ENCODE results near the gene VAC14. TPM values are rescaled to one million over a fixed set of nuclear protein-coding genes. Genes with fewer than 3 reads are reported as not detected.

Gene VAC14
- total and polyA plus RNA-seq, 3 experiments from 2014 or later, result 43.4 to 50.3 (median 45.9) TPM

GRCh38 chr16:70659546-70659945 lies 141.4 kb downstream of the VAC14 start:
- Histone ChIP-seq H3K4me3 (ENCODE audit: low read length) (no peak overlapping the region), H3K27me3 (ENCODE audit: insufficient read depth, low read length, poor library complexity, severe bottlenecking) (no peaks in the 10 kb centered on the region)
- CTCF ChIA-PET, result no interaction called here

DNA sequence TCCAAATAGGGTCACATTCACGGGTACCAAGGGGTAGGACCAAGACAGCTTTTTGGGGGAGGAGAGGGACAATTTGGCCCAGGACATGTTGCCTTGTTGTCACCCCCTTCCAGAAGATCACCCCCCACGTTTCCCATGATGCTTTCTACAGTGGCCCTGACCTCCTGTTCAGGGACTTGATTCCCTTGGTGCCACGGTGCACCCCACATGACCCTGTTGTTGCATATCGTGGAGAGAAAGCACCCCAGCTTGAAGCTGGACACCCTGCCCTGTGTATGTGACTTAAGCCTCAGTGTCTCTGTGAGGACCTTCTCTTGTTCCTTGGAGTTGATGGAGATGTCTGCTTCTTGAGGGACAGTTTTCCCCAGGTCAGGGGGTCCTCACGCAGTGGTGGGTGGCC lies 142.0 kb downstream of the VAC14 start:
- POLR2A ChIA-PET, result no interaction called here
- Mint-ChIP-seq H3K27ac (peak overlapping the region in 1 of 8 donors; percentile 85), H3K4me1 (peaks cover 1% of the 10 kb centered on the region in 3 donors), H3K4me3 (no peak overlapping the region), H3K36me3 (no peaks in the 10 kb centered on the region), H3K27me3 (peaks cover 0 to 1% of the 10 kb centered on the region in 2 donors), H3K9me3 (no peaks in the 10 kb centered on the region)
- Histone ChIP-seq H3K36me3 (ENCODE audit: insufficient read depth, low read length) (no peaks in the 10 kb centered on the region), H3K9me3 (ENCODE audit: low read length) (no peaks in the 10 kb centered on the region), H3K27me3 (ENCODE audit: insufficient read depth, low read length, poor library complexity, severe bottlenecking) (no peaks in the 10 kb centered on the region), H3K4me1 (ENCODE audit: insufficient read depth, low read length) (peaks cover 3% of the 10 kb centered on the region), H3K27ac (ENCODE audit: low read depth, low read length) (no peak overlapping the region), H3K4me3 (ENCODE audit: low read length) (no peak overlapping the region)
- no peak for DNase-seq
- CTCF ChIA-PET, result no interaction called here

More at GRCh38 chr16:70659546-70659945, 141.4 kb downstream of the VAC14 start:
- Mint-ChIP-seq H3K27ac (no peak overlapping the region), H3K9me3 (no peaks in the 10 kb centered on the region), H3K4me1 (no peaks in the 10 kb centered on the region), H3K27me3 (peaks cover 0 to 1% of the 10 kb centered on the region in 2 donors), H3K4me3 (no peak overlapping the region), H3K36me3 (no peaks in the 10 kb centered on the region)
- H3K9me3 ChIP-seq (ENCODE audit: low read length), result no peaks in the 10 kb centered on the region
- no peaks in the 10 kb centered on the region for H3K4me1 ChIP-seq (ENCODE audit: insufficient read depth, low read length)
- H3K36me3 ChIP-seq (ENCODE audit: insufficient read depth, low read length), result no peaks in the 10 kb centered on the region
- no peak overlapping the region for H3K27ac ChIP-seq (ENCODE audit: low read depth, low read length)
- no peak for DNase-seq
- POLR2A ChIA-PET, result no interaction called here

- no peaks in the 10 kb centered on the region for H3K9me3 Mint-ChIP-seq
- Histone ChIP-seq H3K27me3 (ENCODE audit: insufficient read depth, low read length, poor library complexity, severe bottlenecking) (no peaks in the 10 kb centered on the region), H3K4me1 (ENCODE audit: insufficient read depth, low read length) (peaks cover 5% of the 10 kb centered on the region), H3K36me3 (ENCODE audit: insufficient read depth, low read length) (no peaks in the 10 kb centered on the region), H3K27ac (ENCODE audit: low read depth, low read length) (no peak overlapping the region), H3K4me3 (ENCODE audit: low read length) (no peak overlapping the region), H3K9me3 (ENCODE audit: low read length) (no peaks in the 10 kb centered on the region)
- H3K27ac Mint-ChIP-seq, result no peak overlapping the region
- H3K27me3 Mint-ChIP-seq, result peaks cover 0 to 1% of the 10 kb centered on the region in 2 donors
- H3K4me1 Mint-ChIP-seq, result peaks cover 4 to 5% (median 5%) of the 10 kb centered on the region in 3 donors
- no peak overlapping the region for H3K4me3 Mint-ChIP-seq
- H3K36me3 Mint-ChIP-seq, result no peaks in the 10 kb centered on the region
- ChIA-PET POLR2A (no interaction called here), CTCF (no interaction called here)
- no peak for DNase-seq
Observed at GRCh38 chr16:70657956-70658355, 143.0 kb downstream of the VAC14 start.

GRCh38 chr16:70656712-70657263 lies 144.2 kb downstream of the VAC14 start:
- H3K36me3 Mint-ChIP-seq, result no peaks in the 10 kb centered on the region
- CTCF ChIA-PET, result no interaction called here
- H3K4me3 Mint-ChIP-seq, result no peak overlapping the region
- peaks cover 5% of the 10 kb centered on the region for H3K4me1 ChIP-seq (ENCODE audit: insufficient read depth, low read length)
- H3K27me3 ChIP-seq (ENCODE audit: insufficient read depth, low read length, poor library complexity, severe bottlenecking), result no peaks in the 10 kb centered on the region
- no peak overlapping the region for H3K27ac ChIP-seq (ENCODE audit: low read depth, low read length)
- H3K4me1 Mint-ChIP-seq, result peaks cover 4 to 5% (median 5%) of the 10 kb centered on the region in 3 donors
- DNase-seq, result no peak
- no peak overlapping the region for H3K27ac Mint-ChIP-seq
- no peaks in the 10 kb centered on the region for H3K9me3 ChIP-seq (ENCODE audit: low read length)
- H3K4me3 ChIP-seq (ENCODE audit: low read length), result no peak overlapping the region
- H3K9me3 Mint-ChIP-seq, result no peaks in the 10 kb centered on the region
- H3K27me3 Mint-ChIP-seq, result peaks cover 0 to 1% of the 10 kb centered on the region in 2 donors
- H3K36me3 ChIP-seq (ENCODE audit: insufficient read depth, low read length), result no peaks in the 10 kb centered on the region
- POLR2A ChIA-PET, result no interaction called here

DNA sequence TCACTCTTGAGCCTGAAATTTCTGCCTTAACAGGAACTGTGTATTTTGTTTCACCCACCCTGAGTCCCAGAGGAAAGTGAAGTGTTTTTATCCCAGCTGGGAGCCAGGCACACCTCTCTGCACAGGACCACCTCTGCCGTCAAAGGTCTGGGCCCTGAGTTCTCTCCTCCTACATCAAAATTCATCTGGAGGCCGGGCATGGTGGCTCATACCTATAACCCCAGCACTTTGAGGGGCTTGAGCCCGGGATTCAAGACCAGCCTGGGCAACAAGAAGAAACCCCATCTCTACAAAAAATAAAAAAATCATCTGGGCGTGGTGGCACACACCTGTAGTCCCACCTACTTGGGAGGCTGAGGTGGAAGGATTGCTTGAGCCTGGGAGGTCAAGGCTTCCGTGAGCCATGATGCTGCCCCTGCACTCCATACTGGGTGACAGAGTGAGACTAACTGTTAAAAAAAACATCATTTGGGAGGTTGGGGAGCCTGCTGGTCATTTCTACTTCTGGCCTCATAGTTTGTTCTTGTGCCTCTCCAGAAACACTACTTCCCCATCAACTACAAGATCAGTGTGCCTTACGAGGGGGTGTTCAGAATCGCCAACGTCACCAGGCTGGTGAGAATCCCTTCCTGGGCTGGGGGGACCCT lies 144.8 kb downstream of the VAC14 start:
- no peaks in the 10 kb centered on the region for H3K36me3 ChIP-seq (ENCODE audit: insufficient read depth, low read length)
- Mint-ChIP-seq H3K4me3 (no peak overlapping the region), H3K27ac (no peak overlapping the region), H3K36me3 (no peaks in the 10 kb centered on the region), H3K27me3 (peaks cover 0 to 3% of the 10 kb centered on the region in 2 donors), H3K4me1 (peaks cover 4 to 5% (median 5%) of the 10 kb centered on the region in 3 donors), H3K9me3 (no peaks in the 10 kb centered on the region)
- DNase-seq, result no peak
- peaks cover 5% of the 10 kb centered on the region for H3K4me1 ChIP-seq (ENCODE audit: insufficient read depth, low read length)
- no peaks in the 10 kb centered on the region for H3K9me3 ChIP-seq (ENCODE audit: low read length)
- H3K27me3 ChIP-seq (ENCODE audit: insufficient read depth, low read length, poor library complexity, severe bottlenecking), result no peaks in the 10 kb centered on the region
- POLR2A ChIA-PET, result no interaction called here
- no peak overlapping the region for H3K27ac ChIP-seq (ENCODE audit: low read depth, low read length)
- CTCF ChIA-PET, result interaction anchor here (0.6 kb wide), 1 partner anchor 1344 kb away, joined by 3 read pairs; no protein-coding TSS in a partner anchor
- H3K4me3 ChIP-seq (ENCODE audit: low read length), result no peak overlapping the region

DNA sequence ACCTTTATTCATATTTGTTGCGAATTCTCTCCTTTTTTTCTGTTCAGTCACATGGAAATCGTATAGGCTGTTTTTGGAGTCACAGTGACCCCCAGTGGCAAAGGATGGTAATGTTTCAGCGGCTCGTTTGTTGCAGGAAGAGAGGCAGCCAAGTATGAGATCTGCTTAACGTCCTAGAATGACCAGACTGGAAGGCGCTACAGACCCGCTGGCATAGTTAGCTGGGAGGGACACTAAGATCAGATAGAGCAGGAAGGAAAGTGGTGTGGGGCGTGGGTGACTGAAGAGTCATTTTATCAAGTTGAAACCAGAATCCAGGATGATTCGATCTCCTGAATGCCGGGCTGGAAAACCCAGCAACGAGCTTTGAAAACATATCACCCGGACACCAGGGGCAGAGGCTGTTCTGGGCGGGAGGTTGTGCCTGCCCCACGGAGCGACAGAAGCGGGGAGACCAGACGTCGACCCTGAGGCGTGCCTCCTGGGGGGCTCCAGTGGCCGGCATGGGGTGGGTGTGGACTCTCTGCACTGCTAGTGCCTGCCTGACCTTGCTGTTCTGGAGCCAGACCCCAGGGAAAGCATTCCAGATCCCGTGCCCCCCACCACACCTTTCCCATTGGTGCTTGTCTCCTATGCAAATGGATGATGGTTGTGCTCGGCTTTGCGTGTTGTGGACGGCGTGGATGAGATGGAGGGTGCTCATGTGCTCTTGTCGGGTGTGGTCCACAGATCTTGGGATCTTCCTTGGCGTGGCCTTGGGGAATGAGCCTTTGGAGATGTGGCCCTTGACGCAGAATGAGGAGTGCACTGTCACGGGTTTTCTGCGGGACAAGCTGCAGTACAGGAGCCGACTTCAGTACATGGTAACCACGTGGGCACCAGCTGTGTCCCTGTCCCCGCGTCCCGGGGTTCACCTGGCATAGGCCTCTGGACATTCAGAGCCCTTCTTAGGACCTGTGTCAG lies 146.9 kb downstream of the VAC14 start:
- peak; percentile 54 to 78 (median 65) for DNase-seq
- Histone ChIP-seq H3K36me3 (ENCODE audit: insufficient read depth, low read length) (no peaks in the 10 kb centered on the region), H3K9me3 (ENCODE audit: low read length) (no peaks in the 10 kb centered on the region), H3K4me3 (ENCODE audit: low read length) (peak overlapping the region; percentile 14), H3K4me1 (ENCODE audit: insufficient read depth, low read length) (peaks cover 5% of the 10 kb centered on the region), H3K27ac (ENCODE audit: low read depth, low read length) (no peak overlapping the region), H3K27me3 (ENCODE audit: insufficient read depth, low read length, poor library complexity, severe bottlenecking) (no peaks in the 10 kb centered on the region)
- CTCF ChIA-PET, result interaction anchor here (0.8 to 2.5 kb wide), 10 partner anchors 15 to 329 kb away, joined by 3 to 19 read pairs (median 4); no protein-coding TSS in a partner anchor
- POLR2A ChIA-PET, result no interaction called here
- peaks cover 0 to 3% of the 10 kb centered on the region in 2 donors for H3K27me3 Mint-ChIP-seq
- H3K27ac Mint-ChIP-seq, result peak overlapping the region in 5 of 8 donors; percentile 6 to 95 (median 39)
- peak overlapping the region in 6 of 7 donors; percentile 9 to 67 (median 50) for H3K4me3 Mint-ChIP-seq
- H3K36me3 Mint-ChIP-seq, result no peaks in the 10 kb centered on the region
- H3K9me3 Mint-ChIP-seq, result no peaks in the 10 kb centered on the region
- H3K4me1 Mint-ChIP-seq, result peaks cover 4 to 5% (median 5%) of the 10 kb centered on the region in 3 donors

- Mint-ChIP-seq H3K27ac (peak overlapping the region in 3 of 8 donors; percentile 6 to 95 (median 47)), H3K4me1 (peaks cover 4 to 5% (median 5%) of the 10 kb centered on the region in 3 donors), H3K36me3 (no peaks in the 10 kb centered on the region), H3K27me3 (peaks cover 0 to 2% of the 10 kb centered on the region in 2 donors), H3K9me3 (no peaks in the 10 kb centered on the region), H3K4me3 (no peak overlapping the region)
- no peak for DNase-seq
- no peaks in the 10 kb centered on the region for H3K36me3 ChIP-seq (ENCODE audit: insufficient read depth, low read length)
- H3K4me1 ChIP-seq (ENCODE audit: insufficient read depth, low read length), result peaks cover 5% of the 10 kb centered on the region
- CTCF ChIA-PET, result interaction anchor here (0.8 to 2.5 kb wide), 10 partner anchors 14 to 489 kb away, joined by 3 to 19 read pairs (median 4); no protein-coding TSS in a partner anchor
- no peaks in the 10 kb centered on the region for H3K27me3 ChIP-seq (ENCODE audit: insufficient read depth, low read length, poor library complexity, severe bottlenecking)
- no peak overlapping the region for H3K27ac ChIP-seq (ENCODE audit: low read depth, low read length)
- H3K4me3 ChIP-seq (ENCODE audit: low read length), result no peak overlapping the region
- no peaks in the 10 kb centered on the region for H3K9me3 ChIP-seq (ENCODE audit: low read length)
- POLR2A ChIA-PET, result no interaction called here
Observed at GRCh38 chr16:70653406-70653805, 147.6 kb downstream of the VAC14 start.
